Osteoblast (primary cell): ENCODE measurements around the gene PLA2R1. TPM values are rescaled to one million over a fixed set of nuclear protein-coding genes. Genes with fewer than 3 reads are reported as not detected.

ENCODE experiments used
- DNase-seq: peaks from one replicate; pipeline ENCODE4 v3.0.0; 2011; ENCODE audit warnings: low spot score, mixed read lengths; ENCODE audit not compliant: insufficient read length; ENCODE audit errors: missing footprints
- H2AFZ ChIP-seq: 2 replicates; pipeline ENCODE4 v1.6.0; 2011; ENCODE audit warnings: mild to moderate bottlenecking, low read length
- H3K27ac ChIP-seq: 2 replicates; pipeline ENCODE4 v1.5.1; 2011; ENCODE audit warnings: mild to moderate bottlenecking, low read depth, low read length, moderate library complexity
- H3K27me3 ChIP-seq: 2 replicates; pipeline ENCODE4 v1.6.0; 2012; ENCODE audit warnings: mild to moderate bottlenecking, control low read depth, inconsistent platforms, low read length, moderate library complexity; ENCODE audit not compliant: insufficient read depth
- H3K36me3 ChIP-seq: 2 replicates; pipeline ENCODE4 v1.5.1; 2011; ENCODE audit warnings: mild to moderate bottlenecking, low read length, control low read depth, moderate library complexity; ENCODE audit not compliant: insufficient read depth
- H3K4me1 ChIP-seq: 2 replicates; pipeline ENCODE4 v1.5.1; 2011; ENCODE audit warnings: mild to moderate bottlenecking, low read length, control low read depth, moderate library complexity; ENCODE audit not compliant: insufficient read depth
- H3K4me2 ChIP-seq: 2 replicates; pipeline ENCODE4 v1.6.0; 2011; ENCODE audit warnings: mild to moderate bottlenecking, low read length; ENCODE audit not compliant: insufficient read depth
- H3K4me3 ChIP-seq: fragments of 200-600 bp; sonication (generic); 3 replicates; pipeline ENCODE4 v1.5.1; 2012; ENCODE audit warnings: mild to moderate bottlenecking, low read length, inconsistent platforms; ENCODE audit not compliant: insufficient read depth
- H3K79me2 ChIP-seq: 2 replicates; pipeline ENCODE4 v1.6.0; 2012; ENCODE audit warnings: mild to moderate bottlenecking, low read length, control low read depth, inconsistent platforms; ENCODE audit not compliant: insufficient read depth
- H3K9me3 ChIP-seq: 2 replicates; pipeline ENCODE4 v1.5.1; 2011; ENCODE audit warnings: low read depth, low read length, control low read depth
- H4K20me1 ChIP-seq: 2 replicates; pipeline ENCODE4 v1.6.0; 2012; ENCODE audit warnings: mild to moderate bottlenecking, low read length, control low read depth; ENCODE audit not compliant: insufficient read depth
- CTCF ChIP-seq: IDR thresholded peaks from 2 replicates; pipeline ENCODE4 v1.5.1; 2011; ENCODE audit warnings: mild to moderate bottlenecking, low read depth, low read length, moderate library complexity; ENCODE audit errors: extremely low read depth
- total RNA-seq: library from RNA; depleted of rRNA; stranded (reverse); fragments of >200 nt; gene quantifications from 2 replicates; pipeline ENCODE4 v1.2.3, GENCODE V29; 2012

The PLA2R1 gene
- total RNA-seq, 1 donor, result 19.9 TPM

DNA sequence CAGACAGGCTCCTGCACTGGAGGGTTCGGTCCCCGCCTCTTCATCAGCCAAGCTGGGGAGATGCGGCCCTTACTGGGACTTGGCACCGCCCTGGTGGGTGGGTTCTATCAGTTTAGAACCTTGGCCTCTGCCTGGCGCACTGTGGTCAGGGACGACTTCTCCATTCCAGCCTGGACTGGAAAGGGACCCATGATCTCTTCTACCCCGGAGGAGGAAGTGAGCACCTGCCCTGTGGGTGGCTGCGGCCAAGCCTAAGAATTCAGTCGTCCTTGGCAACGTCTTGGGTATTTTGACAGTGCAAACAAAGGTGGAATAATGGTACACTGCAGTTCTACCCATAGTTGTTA, 157.5 kb downstream of the PLA2R1 start:
- H3K27me3 ChIP-seq, result peaks cover 40% of the 10 kb centered on the region
- no peak for TF ChIP-seq CTCF
- no peaks in the 10 kb centered on the region for H4K20me1 ChIP-seq
- no peaks in the 10 kb centered on the region for H3K79me2 ChIP-seq
- DNase-seq, result no peak
- H3K36me3 ChIP-seq, result no peaks in the 10 kb centered on the region
- peak overlapping the region; percentile 81 for H3K4me2 ChIP-seq
- no peak overlapping the region for H2AFZ ChIP-seq
- H3K4me1 ChIP-seq, result no peaks in the 10 kb centered on the region
- H3K4me3 ChIP-seq, result peak overlapping the region; percentile 74
- no peaks in the 10 kb centered on the region for H3K9me3 ChIP-seq
- no peak overlapping the region for H3K27ac ChIP-seq

DNA sequence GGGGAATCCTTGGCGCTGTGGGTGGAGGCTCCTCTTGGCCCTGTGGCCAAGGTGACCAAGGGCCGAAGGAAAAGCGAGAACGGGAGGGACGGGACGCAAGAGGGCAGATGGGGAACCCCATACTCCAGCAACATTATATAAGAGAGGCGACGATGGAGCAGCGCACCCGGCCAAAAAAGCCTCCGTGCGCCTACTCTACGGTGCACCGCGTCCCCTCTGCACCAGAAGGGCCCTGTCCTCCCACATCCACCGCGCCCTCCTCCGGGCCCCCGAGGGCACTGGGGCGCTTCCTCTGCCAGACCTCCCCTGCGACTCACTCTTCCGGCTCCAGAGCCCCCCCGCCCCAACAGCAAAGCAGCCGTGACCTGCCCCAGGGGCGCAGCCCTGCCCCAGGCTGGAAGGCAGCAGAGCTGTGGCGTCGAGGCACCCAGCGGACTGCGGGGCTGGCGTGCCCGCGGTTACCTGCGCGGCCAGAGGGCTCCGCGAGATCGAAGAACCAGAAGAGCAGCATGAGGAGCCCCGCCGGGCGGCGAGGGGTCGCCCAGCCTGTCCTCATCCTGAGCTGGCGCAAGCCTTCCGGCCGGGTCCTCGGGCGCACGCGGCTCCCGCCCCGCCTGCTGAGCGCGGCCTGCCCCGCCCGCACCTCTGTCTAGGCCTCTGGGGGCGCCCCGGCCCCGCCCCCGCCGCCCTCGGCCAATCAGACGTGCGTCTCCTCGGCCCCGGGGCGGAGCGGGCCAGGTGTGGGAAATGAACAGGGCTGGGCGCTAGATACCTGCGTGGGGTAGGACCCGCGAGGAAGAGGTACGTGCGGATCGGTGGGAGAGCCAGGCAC, 158.1 kb downstream of the PLA2R1 start, which contains the start of gene LY75:
TSS of gene LY75 (minus strand) at position 630 of the 832 bp plus-strand sequence.
- H2AFZ ChIP-seq, result peak within 1 kb of the TSS; percentile 93
- no peak for TF ChIP-seq CTCF
- DNase-seq, result no peak
- no peaks in the 10 kb centered on the region for H3K9me3 ChIP-seq
- H3K36me3 ChIP-seq, result no peaks in the 10 kb centered on the region
- no peaks in the 10 kb centered on the region for H4K20me1 ChIP-seq
- H3K27me3 ChIP-seq, result peaks cover 40% of the 10 kb centered on the region
- H3K4me3 ChIP-seq, result peak within 1 kb of the TSS; percentile 74
- no peak within 1 kb of the TSS for H3K27ac ChIP-seq
- peak within 1 kb of the TSS; percentile 81 for H3K4me2 ChIP-seq
- H3K79me2 ChIP-seq, result no peaks in the 10 kb centered on the region
- H3K4me1 ChIP-seq, result no peaks in the 10 kb centered on the region

DNA sequence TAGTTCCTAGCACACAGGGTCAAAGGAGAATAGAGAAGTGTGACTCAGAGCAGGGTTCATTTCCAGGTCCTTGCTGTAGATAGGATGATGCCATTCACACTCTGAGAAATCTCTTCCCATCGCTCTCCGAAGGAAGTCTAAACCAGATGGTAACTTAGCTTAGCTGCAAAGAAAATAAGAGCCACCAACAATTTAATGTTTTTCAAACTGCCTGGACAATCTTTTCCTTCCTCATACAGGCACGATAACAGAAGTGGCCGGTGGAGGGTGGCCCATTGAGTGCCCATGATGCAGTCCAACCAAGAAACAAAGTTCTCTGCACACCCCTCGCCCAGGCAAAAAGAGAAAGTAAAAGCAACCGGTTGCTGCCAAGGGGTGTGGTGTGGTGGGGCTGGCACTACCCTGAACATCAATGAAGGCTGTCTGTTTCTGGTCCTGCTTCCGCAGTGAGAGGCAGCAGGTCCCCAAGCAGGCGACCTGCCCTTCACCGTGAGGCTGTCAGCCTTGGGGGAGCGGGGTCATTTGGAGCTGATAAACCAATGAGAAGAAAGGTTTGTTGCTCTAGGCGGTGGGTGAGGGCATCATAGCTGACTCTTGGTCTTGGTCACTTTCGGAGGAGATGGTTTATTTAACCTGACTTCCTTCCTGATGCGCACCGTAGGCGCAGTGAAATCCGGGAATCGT, 158.8 kb downstream of the PLA2R1 start:
- no peaks in the 10 kb centered on the region for H4K20me1 ChIP-seq
- H3K27ac ChIP-seq, result no peak overlapping the region
- no peak for DNase-seq
- no peaks in the 10 kb centered on the region for H3K4me1 ChIP-seq
- H3K36me3 ChIP-seq, result no peaks in the 10 kb centered on the region
- peaks cover 40% of the 10 kb centered on the region for H3K27me3 ChIP-seq
- no peaks in the 10 kb centered on the region for H3K9me3 ChIP-seq
- TF ChIP-seq CTCF, result no peak
- H3K4me2 ChIP-seq, result peak overlapping the region; percentile 81
- H3K4me3 ChIP-seq, result peak overlapping the region; percentile 74
- no peaks in the 10 kb centered on the region for H3K79me2 ChIP-seq
- H2AFZ ChIP-seq, result peak overlapping the region; percentile 93

DNA sequence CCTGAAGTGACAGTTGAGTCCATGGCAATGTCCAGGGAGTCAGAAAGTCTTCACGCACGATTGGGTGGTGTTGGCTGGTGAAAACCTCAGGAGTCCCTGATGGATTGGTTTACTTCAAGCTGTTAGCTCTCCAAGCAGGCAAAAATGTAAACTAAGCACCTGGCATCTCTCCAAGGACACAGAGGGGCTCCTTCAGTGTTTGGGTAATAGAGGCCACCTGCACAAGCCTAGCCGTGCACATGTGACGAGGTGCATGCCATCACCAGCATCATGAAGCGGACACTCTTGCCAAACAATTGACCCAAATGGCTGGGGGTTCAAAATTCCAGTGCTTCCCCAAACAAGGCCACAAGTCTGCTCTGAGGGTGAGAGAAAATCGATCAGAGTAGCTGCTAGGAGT, 159.7 kb downstream of the PLA2R1 start:
- Histone ChIP-seq H3K4me3 (no peak overlapping the region), H3K4me1 (no peaks in the 10 kb centered on the region), H2AFZ (no peak overlapping the region), H3K36me3 (no peaks in the 10 kb centered on the region), H3K27me3 (peaks cover 44% of the 10 kb centered on the region), H4K20me1 (no peaks in the 10 kb centered on the region), H3K27ac (no peak overlapping the region), H3K9me3 (no peaks in the 10 kb centered on the region), H3K79me2 (no peaks in the 10 kb centered on the region), H3K4me2 (no peak overlapping the region)
- no peak for DNase-seq
- TF ChIP-seq CTCF, result no peak
